HepG2 (cell line): ENCODE data around the gene CA11. TPM values are rescaled to one million over a fixed set of nuclear protein-coding genes. Genes with fewer than 3 reads are reported as not detected.

Experiments
- ATAC-seq: fragments of 200-7000 bp; cut with Tn5 transposase; 3 replicates; pipeline ENCODE4 v1.9.1; 2020; ENCODE audit warnings: mild to moderate bottlenecking, moderate library complexity
- BruUV-seq: library from RNA; stranded (reverse); fragments of 400-500 nt; replicated peaks from 2 replicates; lab custom pipeline; 2021; lab: Mats Ljungman, UMichigan
- CTCF ChIA-PET: fragments of 300-600 bp; formaldehyde crosslinking; extraction: SDS; loops from one replicate; lab custom pipeline; 2021; ENCODE audit warnings: low total read pairs, inconsistent platforms, low intra/inter-chr PET ratio; lab: Yijun Ruan, JAX
- POLR2A ChIA-PET: fragments of 350-600 bp; sonication (Branson Sonifier 250); formaldehyde crosslinking; loops from one replicate; lab custom pipeline; 2020; ENCODE audit warnings: antibody characterized with exemption, inconsistent platforms; lab: Yijun Ruan, JAX
- DNase-seq: peaks from one replicate; pipeline ENCODE4 v3.0.0-alpha.2; 2015; ENCODE audit warnings: low spot score
- FAIRE-seq: peaks from 3 replicates; lab custom pipeline; 2011; peaks lifted over from hg19 to GRCh38; lab: Jason Lieb, UNC
- H2AFZ ChIP-seq: one replicate; pipeline ENCODE4 v1.6.1; 2011; ENCODE audit warnings: low read length, inconsistent platforms
- H3K27ac ChIP-seq: fragments of 300-600 bp; 3 replicates; pipeline ENCODE4 v1.8.0; 2011; ENCODE audit warnings: mixed run types, mild to moderate bottlenecking, mixed read lengths, low read length, inconsistent platforms; ENCODE audit not compliant: insufficient read depth; ENCODE audit errors: extremely low read length
- H3K27me3 ChIP-seq, 2 experiments: fragments of 200-600 bp in 1 of 2; 2 replicates in 1 of 2; 3 replicates in 1 of 2; pipeline versions ENCODE4 v1.6.0 to v1.8.0; 2011; ENCODE audit warnings: low read length in 2 of 2, mild to moderate bottlenecking in 2 of 2, moderate library complexity in 2 of 2, inconsistent platforms in 1 of 2; ENCODE audit not compliant: insufficient read depth in 2 of 2, control insufficient read depth in 1 of 2
- H3K36me3 ChIP-seq, 2 experiments: fragments of 200-600 bp in 1 of 2; replicated peaks in 1 of 2; 2 replicates in 1 of 2; 3 replicates in 1 of 2; pipeline versions ENCODE4 v1.5.1 to v1.8.0; 2011; ENCODE audit warnings: low read length in 2 of 2, inconsistent platforms in 1 of 2; ENCODE audit not compliant: insufficient read depth in 2 of 2, control insufficient read depth in 1 of 2
- H3K4me1 ChIP-seq: 2 replicates; pipeline ENCODE4 v1.5.1; 2012; ENCODE audit warnings: low read length, inconsistent platforms; ENCODE audit not compliant: insufficient read depth
- H3K4me2 ChIP-seq: 2 replicates; pipeline ENCODE4 v1.6.0; 2011; ENCODE audit warnings: low read depth, low read length, inconsistent platforms
- H3K4me3 ChIP-seq, 3 experiments: fragments of 200-600 bp in 1 of 3; sonication (generic), shearing (Covaris generic) in 1 of 3; replicated peaks in 1 of 3; 2 replicates each; pipeline ENCODE4 v1.5.1; 2011 to 2016; ENCODE audit warnings: low read length in 3 of 3, inconsistent platforms in 2 of 3, low read depth in 2 of 3, mild to moderate bottlenecking in 2 of 3, control low read depth in 1 of 3, mixed read lengths in 1 of 3; ENCODE audit not compliant: insufficient read depth in 1 of 3
- H3K79me2 ChIP-seq: one replicate; pipeline ENCODE4 v1.6.1; 2011; ENCODE audit warnings: low read length, inconsistent platforms; ENCODE audit not compliant: insufficient read depth
- H3K9ac ChIP-seq: 2 replicates; pipeline ENCODE4 v1.6.0; 2011; ENCODE audit warnings: mild to moderate bottlenecking, low read depth, low read length, inconsistent platforms; ENCODE audit not compliant: insufficient read depth
- H3K9me3 ChIP-seq: 2 replicates; pipeline ENCODE4 v1.5.1; 2012; ENCODE audit warnings: mild to moderate bottlenecking, low read length
- H4K20me1 ChIP-seq: 2 replicates; pipeline ENCODE4 v1.6.0; 2011; ENCODE audit warnings: inconsistent platforms, mild to moderate bottlenecking, low read length, moderate library complexity; ENCODE audit not compliant: insufficient read depth
- ATF2 ChIP-seq: sonication (generic); formaldehyde crosslinking; IDR thresholded peaks from 2 replicates; pipeline ENCODE4 v1.4.0; 2020; ENCODE audit warnings: missing genetic modification reagents
- CERS6 ChIP-seq: sonication (generic); formaldehyde crosslinking; IDR thresholded peaks from 2 replicates; pipeline ENCODE4 v1.5.0; 2020; ENCODE audit warnings: missing genetic modification reagents
- NR2F1 ChIP-seq, 2 experiments: fragments of 450-650 bp in 1 of 2; formaldehyde crosslinking in 1 of 2; IDR thresholded peaks; 2 replicates each; pipeline versions ENCODE4 v1.5.0 to v1.6.1; 2016 to 2020; ENCODE audit warnings: mild to moderate bottlenecking in 1 of 2, missing compliant biosample characterization in 1 of 2, missing genetic modification reagents in 1 of 2, moderate library complexity in 1 of 2
- RBM22 ChIP-seq: fragments of 200-400 bp; formaldehyde crosslinking; optimal IDR thresholded peaks from 2 replicates; pipeline ENCODE3; 2017; ENCODE audit warnings: mild to moderate bottlenecking, low read length, moderate library complexity
- SAP130 ChIP-seq: IDR thresholded peaks from 2 replicates; pipeline ENCODE4 v1.6.1; 2016; ENCODE audit warnings: low read depth
- THRA ChIP-seq: sonication (generic); formaldehyde crosslinking; IDR thresholded peaks from 2 replicates; pipeline ENCODE4 v1.4.0; 2020; ENCODE audit warnings: missing genetic modification reagents, borderline replicate concordance
- XRCC5 ChIP-seq: fragments of 200-400 bp; formaldehyde crosslinking; optimal IDR thresholded peaks from 2 replicates; pipeline ENCODE3; 2017; ENCODE audit warnings: mild to moderate bottlenecking, low read length
- ZBTB33 ChIP-seq: sonication (generic); formaldehyde crosslinking; IDR thresholded peaks from 2 replicates; pipeline ENCODE4 v1.4.0; 2020; ENCODE audit warnings: missing genetic modification reagents
- ZNF687 ChIP-seq: sonication (generic); formaldehyde crosslinking; IDR thresholded peaks from 2 replicates; pipeline ENCODE4 v1.5.1; 2020; ENCODE audit warnings: mild to moderate bottlenecking, missing genetic modification reagents, moderate library complexity
- ZNF790 ChIP-seq: sonication (generic); formaldehyde crosslinking; IDR thresholded peaks from 2 replicates; pipeline ENCODE4 v1.8.0; 2022; ENCODE audit warnings: missing genetic modification reagents, mild to moderate bottlenecking, borderline replicate concordance
- WGBS: methylation state at CpG from one replicate; pipeline ENCODE4 v1.1.6; 2017; ENCODE audit warnings: low lambda C conversion rate; 5-methylcytosine and 5-hydroxymethylcytosine counted together
- in situ Hi-C: cut with HindIII; loops from 2 replicates; pipeline ENCODE4 v1.10.0; 2017; ENCODE audit warnings: low pct_unique_long_range_greater_than_20kb; ENCODE audit not compliant: extremely low pct_ligation_motif_present
- intact Hi-C: fragments of 100-400 bp; cut with micrococcal nuclease; formaldehyde crosslinking; loops from one replicate; pipeline ENCODE4 v1.10.0; 2022; ENCODE audit not compliant: unreplicated experiment
- polyA plus RNA-seq, 8 experiments: library from polyadenylated mRNA; depleted of rRNA in 3 of 8; stranded (reverse) in 7 of 8; unstranded in 1 of 8; fragments of >200 nt; fragmentation: Illumina TruSeq in 4 of 8; extraction: Trizol in 4 of 8; gene quantifications; 2 replicates each; pipeline versions ENCODE4 v1.2.1 to v1.2.3, GENCODE V29; 2011 to 2016; ENCODE audit warnings: low read depth in 4 of 8, missing spikeins in 1 of 8, mixed read lengths in 1 of 8; ENCODE audit not compliant: insufficient read depth in 1 of 8
- total RNA-seq, 5 experiments: library from RNA; depleted of rRNA; stranded (reverse); fragments of >200 nt; fragmentation: Illumina TruSeq; extraction: Trizol; gene quantifications; 2 replicates each; pipeline ENCODE4 v1.2.3, GENCODE V29; 2016; ENCODE audit warnings: low read depth in 1 of 5

The CA11 gene
- total and polyA plus RNA-seq, 2 of the 13 experiments (the other 11 are each of a cell fraction or from before 2014, with no cell fraction given): 0.41 to 0.58 TPM

- Histone ChIP-seq H3K9ac (peak overlapping the region; percentile 61; the same call in 1 of the 2 replicates), H3K4me2 (peak overlapping the region; percentile 96)
- 0 out of 2 replicates have a peak, but pooled peaks have one; percentile 28 for TF ChIP-seq THRA (CRISPR knock-in tag)
- TF ChIP-seq ZNF687: peak; percentile 25
- no peak for TF ChIP-seq CERS6 (CRISPR knock-in tag)
- TF ChIP-seq XRCC5: no peak
- 0 out of 2 replicates have a peak, but pooled peaks have one; percentile 5 for TF ChIP-seq ATF2
- TF ChIP-seq ZBTB33 (CRISPR knock-in tag): no peak
- no peak for TF ChIP-seq ZNF790
- 0 out of 2 replicates have a peak, but pooled peaks have one; percentile 15 for TF ChIP-seq SAP130 (CRISPR knock-in tag)
- TF ChIP-seq RBM22: no peak
- peak; percentile 58 to 63; a peak in 2 of 4 replicates for TF ChIP-seq NR2F1 (CRISPR knock-in tag; IDR thresholded peaks at IDR 0.05)
Observed at GRCh38 chr19:48633148-48634035, 12.6 kb downstream of the CA11 start.

More at GRCh38 chr19:48633148-48634035, 12.6 kb downstream of the CA11 start:
- peak overlapping the region; percentile 90 for H3K27ac ChIP-seq
- no TSS peak for BruUV-seq
- FAIRE-seq (peak; percentile 50), DNase-seq (no peak), ATAC-seq (no peak)
- in situ Hi-C loops: no loop called here
- intact Hi-C loops: loop anchor here (2.0 kb wide), 1 partner anchor 15 kb away; the partner anchor contains the start of genes RPL18 and SPHK2
- no peak overlapping the region for H2AFZ ChIP-seq
- ChIA-PET POLR2A (interaction anchor here (0.6 to 5.8 kb wide), 11 partner anchors 9 to 330 kb away, joined by 3 to 61 read pairs (median 3); partner anchors contain the start of genes CA11, RPL18 and SPHK2), CTCF (no interaction called here)
- no peaks in the 10 kb centered on the region for H3K79me2 ChIP-seq
- H3K27me3 ChIP-seq: no peaks in the 10 kb centered on the region; a peak in 1 of 5 replicates
- H3K4me1 ChIP-seq: peaks cover 65% of the 10 kb centered on the region
- no peaks in the 10 kb centered on the region for H3K36me3 ChIP-seq
- no peaks in the 10 kb centered on the region for H4K20me1 ChIP-seq
- H3K4me3 ChIP-seq: peak overlapping the region in 1 of 3 experiments; percentile 47; a peak in 2 of 6 replicates
- 75% methylated on average over 18 of the region's 22 CpGs for WGBS
- H3K9me3 ChIP-seq: no peaks in the 10 kb centered on the region
